ENCODE measurements around the gene CNDP1.

Gene CNDP1

DNA sequence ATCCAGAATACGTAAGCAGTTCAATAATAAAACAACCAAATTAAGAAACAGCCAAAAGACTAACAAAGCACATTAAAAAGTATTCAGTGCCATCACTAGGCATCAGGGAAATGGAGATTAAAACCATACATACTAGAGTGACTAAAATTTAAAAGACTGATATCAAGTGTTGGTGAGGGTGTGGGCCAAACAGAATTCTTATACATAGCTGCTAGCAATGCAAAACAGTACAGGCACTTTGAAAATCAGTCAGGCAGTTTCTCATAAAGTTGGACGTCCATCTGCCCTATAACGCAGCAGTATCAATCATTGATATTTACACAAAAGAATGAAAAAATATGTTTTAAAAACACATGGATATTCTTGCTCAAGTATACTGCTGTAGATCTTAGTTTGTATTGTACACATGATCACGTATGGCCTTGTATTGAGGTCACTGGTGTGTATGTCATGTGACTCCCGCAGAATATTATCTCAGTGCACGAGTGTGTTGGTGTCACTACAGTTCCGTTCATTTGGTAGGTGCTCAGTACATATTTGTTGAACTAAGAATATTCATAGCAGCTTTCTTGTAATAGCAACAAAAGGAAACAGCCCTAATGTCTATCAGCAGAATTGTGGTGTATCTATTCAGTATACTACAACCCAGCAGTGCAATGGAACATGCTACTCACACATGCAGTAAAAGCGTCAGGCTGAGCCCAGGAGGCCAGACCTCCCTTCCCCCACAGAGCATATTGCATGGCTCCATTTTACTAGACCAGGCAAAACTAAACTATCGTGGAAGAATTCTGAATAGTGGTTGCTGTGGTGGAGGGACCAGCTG, 92.0 kb downstream of the CNDP1 start:
- no peak overlapping the region for H2AFZ ChIP-seq (ENCODE audit: low read length)
- no peak overlapping the region for H3K27ac ChIP-seq (ENCODE audit: low read length)
- no peaks in the 10 kb centered on the region for H3F3A ChIP-seq (ENCODE audit: insufficient read depth, low read length)
- H3K4me1 ChIP-seq (ENCODE audit: low read length), result no peaks in the 10 kb centered on the region
- no peaks in the 10 kb centered on the region for H3K27me3 ChIP-seq (replicated peaks; ENCODE audit: insufficient read depth, low read length)
- H3K9me2 ChIP-seq (replicated peaks; ENCODE audit: insufficient read depth, low read length), result no peaks in the 10 kb centered on the region
- no peak overlapping the region for H3K4me2 ChIP-seq (ENCODE audit: low read depth, low read length)
- peaks cover 32% of the 10 kb centered on the region for H3K79me2 ChIP-seq (ENCODE audit: low read length)
- no peak for TF ChIP-seq EZH2phosphoT487 (IDR thresholded peaks at IDR 0.05; ENCODE audit: low read length)
- no peak for TF ChIP-seq EZH2 (optimal IDR thresholded peaks at IDR 0.05; ENCODE audit: low read depth, low read length)
- no peak for DNase-seq
- no peaks in the 10 kb centered on the region for H3K36me3 ChIP-seq (replicated peaks; ENCODE audit: insufficient read depth, low read length)
- H3K9ac ChIP-seq (ENCODE audit: low read length), result no peak overlapping the region
- H3K4me3 ChIP-seq (ENCODE audit: low read length), result no peak overlapping the region
- H4K20me1 ChIP-seq (ENCODE audit: insufficient read depth, low read length), result no peaks in the 10 kb centered on the region
- H3K9me3 ChIP-seq (replicated peaks; ENCODE audit: insufficient read depth, low read length), result no peaks in the 10 kb centered on the region

DNA sequence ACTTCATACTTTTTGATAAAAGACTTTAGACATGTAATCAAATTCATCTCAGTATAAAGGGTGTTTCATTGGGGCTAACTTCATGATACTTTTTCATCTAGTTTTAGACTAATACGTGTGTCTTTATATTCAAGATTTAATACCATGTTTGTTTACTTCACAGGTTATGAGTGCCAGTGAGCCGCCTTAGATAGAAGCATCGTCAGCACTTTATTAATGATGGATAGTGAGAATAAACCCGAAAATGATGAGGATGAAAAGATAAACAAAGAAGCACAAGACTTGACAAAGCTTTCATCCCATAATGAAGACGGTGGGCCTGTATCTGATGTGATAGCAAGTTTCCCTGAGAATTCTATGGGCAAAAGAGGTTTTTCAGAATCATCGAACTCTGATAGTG, 96.5 kb downstream of the CNDP1 start:
- no peaks in the 10 kb centered on the region for H3K9me2 ChIP-seq (replicated peaks; ENCODE audit: insufficient read depth, low read length)
- TF ChIP-seq EZH2phosphoT487 (IDR thresholded peaks at IDR 0.05; ENCODE audit: low read length) (no peak), EZH2 (optimal IDR thresholded peaks at IDR 0.05; ENCODE audit: low read depth, low read length) (no peak)
- TF ChIP-seq, protein P1, sequence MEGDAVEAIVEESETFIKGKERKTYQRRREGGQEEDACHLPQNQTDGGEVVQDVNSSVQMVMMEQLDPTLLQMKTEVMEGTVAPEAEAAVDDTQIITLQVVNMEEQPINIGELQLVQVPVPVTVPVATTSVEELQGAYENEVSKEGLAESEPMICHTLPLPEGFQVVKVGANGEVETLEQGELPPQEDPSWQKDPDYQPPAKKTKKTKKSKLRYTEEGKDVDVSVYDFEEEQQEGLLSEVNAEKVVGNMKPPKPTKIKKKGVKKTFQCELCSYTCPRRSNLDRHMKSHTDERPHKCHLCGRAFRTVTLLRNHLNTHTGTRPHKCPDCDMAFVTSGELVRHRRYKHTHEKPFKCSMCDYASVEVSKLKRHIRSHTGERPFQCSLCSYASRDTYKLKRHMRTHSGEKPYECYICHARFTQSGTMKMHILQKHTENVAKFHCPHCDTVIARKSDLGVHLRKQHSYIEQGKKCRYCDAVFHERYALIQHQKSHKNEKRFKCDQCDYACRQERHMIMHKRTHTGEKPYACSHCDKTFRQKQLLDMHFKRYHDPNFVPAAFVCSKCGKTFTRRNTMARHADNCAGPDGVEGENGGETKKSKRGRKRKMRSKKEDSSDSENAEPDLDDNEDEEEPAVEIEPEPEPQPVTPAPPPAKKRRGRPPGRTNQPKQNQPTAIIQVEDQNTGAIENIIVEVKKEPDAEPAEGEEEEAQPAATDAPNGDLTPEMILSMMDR (IDR thresholded peaks at IDR 0.05; ENCODE audit: low read length), result no peak
- no peak overlapping the region for H3K9ac ChIP-seq (ENCODE audit: low read length)
- H3K36me3 ChIP-seq (replicated peaks; ENCODE audit: insufficient read depth, low read length), result no peaks in the 10 kb centered on the region
- no peak overlapping the region for H3K27ac ChIP-seq (ENCODE audit: low read length)
- no peaks in the 10 kb centered on the region for H3K4me1 ChIP-seq (ENCODE audit: low read length)
- H4K20me1 ChIP-seq (ENCODE audit: insufficient read depth, low read length), result no peaks in the 10 kb centered on the region
- no peak for DNase-seq
- H2AFZ ChIP-seq (ENCODE audit: low read length), result no peak overlapping the region
- no peak overlapping the region for H3K4me2 ChIP-seq (ENCODE audit: low read depth, low read length)
- peaks cover 6% of the 10 kb centered on the region; the same call in 1 of the 2 replicates for H3K79me2 ChIP-seq (ENCODE audit: low read length)
- no peaks in the 10 kb centered on the region for H3F3A ChIP-seq (ENCODE audit: insufficient read depth, low read length)
- H3K9me3 ChIP-seq (replicated peaks; ENCODE audit: insufficient read depth, low read length), result no peaks in the 10 kb centered on the region
- H3K27me3 ChIP-seq (replicated peaks; ENCODE audit: insufficient read depth, low read length), result no peaks in the 10 kb centered on the region
- H3K4me3 ChIP-seq (ENCODE audit: low read length), result no peak overlapping the region

DNA sequence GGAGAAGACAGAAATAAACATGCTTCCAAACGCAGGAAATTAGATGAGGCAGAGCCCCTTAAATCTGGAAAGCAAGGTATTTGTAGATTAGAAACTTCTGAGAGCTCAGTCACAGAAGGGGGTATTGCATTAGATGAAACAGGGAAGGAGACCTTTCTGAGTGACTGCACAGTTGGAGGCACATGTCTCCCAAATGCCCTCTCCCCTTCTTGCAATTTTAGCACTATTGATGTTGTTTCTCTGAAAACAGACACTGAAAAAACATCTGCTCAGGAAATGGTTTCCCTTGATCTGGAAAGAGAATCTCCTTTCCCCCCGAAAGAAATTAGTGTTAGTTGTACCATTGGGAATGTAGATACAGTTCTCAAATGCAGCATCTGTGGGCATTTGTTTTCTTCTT, 96.9 kb downstream of the CNDP1 start:
- no peaks in the 10 kb centered on the region for H3K36me3 ChIP-seq (replicated peaks; ENCODE audit: insufficient read depth, low read length)
- H3K4me1 ChIP-seq (ENCODE audit: low read length), result no peaks in the 10 kb centered on the region
- H2AFZ ChIP-seq (ENCODE audit: low read length), result no peak overlapping the region
- H3F3A ChIP-seq (ENCODE audit: insufficient read depth, low read length), result no peaks in the 10 kb centered on the region
- H3K4me2 ChIP-seq (ENCODE audit: low read depth, low read length), result no peak overlapping the region
- DNase-seq, result no peak
- no peaks in the 10 kb centered on the region for H3K9me2 ChIP-seq (replicated peaks; ENCODE audit: insufficient read depth, low read length)
- H4K20me1 ChIP-seq (ENCODE audit: insufficient read depth, low read length), result no peaks in the 10 kb centered on the region
- no peaks in the 10 kb centered on the region for H3K9me3 ChIP-seq (replicated peaks; ENCODE audit: insufficient read depth, low read length)
- no peak overlapping the region for H3K4me3 ChIP-seq (ENCODE audit: low read length)
- H3K27ac ChIP-seq (ENCODE audit: low read length), result no peak overlapping the region
- H3K27me3 ChIP-seq (replicated peaks; ENCODE audit: insufficient read depth, low read length), result no peaks in the 10 kb centered on the region
- peaks cover 6% of the 10 kb centered on the region; the same call in 1 of the 2 replicates for H3K79me2 ChIP-seq (ENCODE audit: low read length)
- TF ChIP-seq, protein P1 (IDR thresholded peaks at IDR 0.05; ENCODE audit: low read length), result no peak
- TF ChIP-seq EZH2 (optimal IDR thresholded peaks at IDR 0.05; ENCODE audit: low read depth, low read length), result no peak
- TF ChIP-seq EZH2phosphoT487 (IDR thresholded peaks at IDR 0.05; ENCODE audit: low read length), result no peak
- H3K9ac ChIP-seq (ENCODE audit: low read length), result no peak overlapping the region
